ENCODE measurements around the gene APPL2.

DNA sequence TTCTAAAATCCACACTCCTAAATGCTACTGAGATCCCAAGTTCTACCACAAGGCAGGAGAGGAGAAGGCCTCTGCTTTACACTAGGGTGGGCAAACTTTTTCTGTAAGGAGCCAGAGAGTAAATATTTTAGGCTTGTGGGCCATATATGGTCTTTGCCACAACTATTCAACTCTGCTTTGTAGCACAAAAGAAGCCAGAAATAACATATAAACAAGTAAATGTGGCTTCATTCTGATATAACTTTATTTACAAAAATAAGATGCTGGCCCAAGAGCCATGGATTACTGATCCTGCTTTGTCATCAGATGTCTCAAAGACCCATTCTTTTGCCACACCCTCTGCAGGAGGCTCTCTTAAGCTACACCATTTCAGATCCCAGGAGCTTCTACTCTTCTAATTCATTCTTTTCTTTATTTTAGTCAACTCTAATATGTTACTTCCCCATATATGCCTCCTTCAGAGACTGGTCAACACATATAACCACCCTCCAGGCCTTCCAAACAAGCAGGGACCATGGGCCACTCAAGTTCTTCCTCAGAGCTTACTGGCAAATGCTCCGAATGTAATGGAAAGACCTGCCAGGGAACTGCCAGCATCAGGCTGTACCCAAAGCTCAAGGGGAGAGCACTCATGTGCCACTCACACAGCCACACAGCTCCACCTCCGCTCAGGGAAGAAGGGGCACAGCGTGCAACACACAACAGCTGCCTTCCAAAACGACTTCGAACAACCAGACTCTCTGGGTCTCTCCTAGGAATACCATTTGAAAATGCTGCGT lies 15.6 kb downstream of the APPL2 start:
- TF ChIP-seq TOX (CRISPR knock-in tag; IDR thresholded peaks at IDR 0.05; ENCODE audit: borderline replicate concordance) = no peak
- TF ChIP-seq RARB (CRISPR knock-in tag; IDR thresholded peaks at IDR 0.05) = no peak
- TF ChIP-seq, protein P1, sequence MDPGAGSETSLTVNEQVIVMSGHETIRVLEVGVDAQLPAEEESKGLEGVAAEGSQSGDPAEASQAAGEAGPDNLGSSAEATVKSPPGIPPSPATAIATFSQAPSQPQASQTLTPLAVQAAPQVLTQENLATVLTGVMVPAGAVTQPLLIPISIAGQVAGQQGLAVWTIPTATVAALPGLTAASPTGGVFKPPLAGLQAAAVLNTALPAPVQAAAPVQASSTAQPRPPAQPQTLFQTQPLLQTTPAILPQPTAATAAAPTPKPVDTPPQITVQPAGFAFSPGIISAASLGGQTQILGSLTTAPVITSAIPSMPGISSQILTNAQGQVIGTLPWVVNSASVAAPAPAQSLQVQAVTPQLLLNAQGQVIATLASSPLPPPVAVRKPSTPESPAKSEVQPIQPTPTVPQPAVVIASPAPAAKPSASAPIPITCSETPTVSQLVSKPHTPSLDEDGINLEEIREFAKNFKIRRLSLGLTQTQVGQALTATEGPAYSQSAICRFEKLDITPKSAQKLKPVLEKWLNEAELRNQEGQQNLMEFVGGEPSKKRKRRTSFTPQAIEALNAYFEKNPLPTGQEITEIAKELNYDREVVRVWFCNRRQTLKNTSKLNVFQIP (CRISPR knock-in tag; IDR thresholded peaks at IDR 0.05; ENCODE audit: borderline replicate concordance, low read depth) = no peak
- TF ChIP-seq, protein P2, sequence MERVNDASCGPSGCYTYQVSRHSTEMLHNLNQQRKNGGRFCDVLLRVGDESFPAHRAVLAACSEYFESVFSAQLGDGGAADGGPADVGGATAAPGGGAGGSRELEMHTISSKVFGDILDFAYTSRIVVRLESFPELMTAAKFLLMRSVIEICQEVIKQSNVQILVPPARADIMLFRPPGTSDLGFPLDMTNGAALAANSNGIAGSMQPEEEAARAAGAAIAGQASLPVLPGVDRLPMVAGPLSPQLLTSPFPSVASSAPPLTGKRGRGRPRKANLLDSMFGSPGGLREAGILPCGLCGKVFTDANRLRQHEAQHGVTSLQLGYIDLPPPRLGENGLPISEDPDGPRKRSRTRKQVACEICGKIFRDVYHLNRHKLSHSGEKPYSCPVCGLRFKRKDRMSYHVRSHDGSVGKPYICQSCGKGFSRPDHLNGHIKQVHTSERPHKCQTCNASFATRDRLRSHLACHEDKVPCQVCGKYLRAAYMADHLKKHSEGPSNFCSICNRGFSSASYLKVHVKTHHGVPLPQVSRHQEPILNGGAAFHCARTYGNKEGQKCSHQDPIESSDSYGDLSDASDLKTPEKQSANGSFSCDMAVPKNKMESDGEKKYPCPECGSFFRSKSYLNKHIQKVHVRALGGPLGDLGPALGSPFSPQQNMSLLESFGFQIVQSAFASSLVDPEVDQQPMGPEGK (CRISPR knock-in tag; IDR thresholded peaks at IDR 0.05; ENCODE audit: borderline replicate concordance) = no peak
- TF ChIP-seq, protein P3, sequence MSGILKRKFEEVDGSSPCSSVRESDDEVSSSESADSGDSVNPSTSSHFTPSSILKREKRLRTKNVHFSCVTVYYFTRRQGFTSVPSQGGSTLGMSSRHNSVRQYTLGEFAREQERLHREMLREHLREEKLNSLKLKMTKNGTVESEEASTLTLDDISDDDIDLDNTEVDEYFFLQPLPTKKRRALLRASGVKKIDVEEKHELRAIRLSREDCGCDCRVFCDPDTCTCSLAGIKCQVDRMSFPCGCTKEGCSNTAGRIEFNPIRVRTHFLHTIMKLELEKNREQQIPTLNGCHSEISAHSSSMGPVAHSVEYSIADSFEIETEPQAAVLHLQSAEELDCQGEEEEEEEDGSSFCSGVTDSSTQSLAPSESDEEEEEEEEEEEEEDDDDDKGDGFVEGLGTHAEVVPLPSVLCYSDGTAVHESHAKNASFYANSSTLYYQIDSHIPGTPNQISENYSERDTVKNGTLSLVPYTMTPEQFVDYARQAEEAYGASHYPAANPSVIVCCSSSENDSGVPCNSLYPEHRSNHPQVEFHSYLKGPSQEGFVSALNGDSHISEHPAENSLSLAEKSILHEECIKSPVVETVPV (CRISPR knock-in tag; IDR thresholded peaks at IDR 0.05) = no peak
- TF ChIP-seq ARNTL (CRISPR knock-in tag; IDR thresholded peaks at IDR 0.05; ENCODE audit: borderline replicate concordance, low read depth) = no peak
